HCT116 (cell line): ENCODE measurements around the gene DAZAP2. TPM values are rescaled to one million over a fixed set of nuclear protein-coding genes. Genes with fewer than 3 reads are reported as not detected.

Experiments used
- ATAC-seq: fragments of 200-7000 bp; cut with Tn5 transposase; 2 replicates; pipeline ENCODE4 v1.9.1; 2020; ENCODE audit warnings: mild to moderate bottlenecking, moderate library complexity
- BruUV-seq: library from RNA; stranded (reverse); fragments of 400-500 nt; replicated peaks from 2 replicates; lab custom pipeline; 2021; lab: Mats Ljungman, UMichigan
- CTCF ChIA-PET: fragments of 300-600 bp; sonication (Branson Sonifier 250); formaldehyde crosslinking; loops from one replicate; lab custom pipeline; 2021; ENCODE audit warnings: antibody characterized with exemption; lab: Charles Lee
- POLR2A ChIA-PET: fragments of 300-600, 350-600 bp; sonication (Branson Sonifier 250); formaldehyde crosslinking; loops from one replicate; lab custom pipeline; 2021; ENCODE audit warnings: antibody characterized with exemption; lab: Charles Lee
- RAD21 ChIA-PET, 2 experiments: fragments of 300-600 bp; sonication (Branson Sonifier 250); formaldehyde crosslinking; loops; one replicate each; lab custom pipeline; 2023; ENCODE audit warnings: low total read pairs in 2 of 2; ENCODE audit not compliant: uncharacterized antibody in 2 of 2, unreplicated experiment in 2 of 2, low non-redundant PET in 1 of 2; lab: Charles Lee
- DNase-seq: peaks from one replicate; pipeline ENCODE4 v3.0.0-alpha.2; 2010; ENCODE audit warnings: low read depth, low spot score
- H2AFZ ChIP-seq: fragments of 200-600 bp; shearing (Covaris generic), sonication (generic); 2 replicates; pipeline ENCODE4 v1.6.1; 2017; ENCODE audit warnings: low read depth, mixed run types, mixed read lengths, antibody characterized with exemption, low read length; ENCODE audit not compliant: poor library complexity, severe bottlenecking
- H3K27ac ChIP-seq: 2 replicates; pipeline ENCODE4 v1.5.1; 2012; ENCODE audit warnings: low read depth, low read length
- H3K27me3 ChIP-seq: fragments of 200-600 bp; sonication (generic); 2 replicates; pipeline ENCODE4 v1.6.1; 2016; ENCODE audit warnings: mixed run types, low read length, mixed read lengths; ENCODE audit not compliant: insufficient read depth
- H3K36me3 ChIP-seq, 2 experiments: fragments of 200-500 bp in 1 of 2; fragments of 200-600 bp in 1 of 2; sonication (Bioruptor generic) in 1 of 2; sonication (generic) in 1 of 2; 2 replicates each; pipeline versions ENCODE4 v1.5.1 to v1.6.1; 2014 to 2016; ENCODE audit warnings: low read length in 2 of 2, inconsistent platforms in 1 of 2, mixed read lengths in 1 of 2, mixed run types in 1 of 2; ENCODE audit not compliant: insufficient read depth in 2 of 2, control insufficient read depth in 1 of 2
- H3K4me1 ChIP-seq, 2 experiments: fragments of 200-600 bp in 1 of 2; sonication (generic) in 1 of 2; 2 replicates each; pipeline versions ENCODE4 v1.5.1 to v1.6.1; 2012 to 2017; ENCODE audit warnings: low read length in 2 of 2, inconsistent platforms in 1 of 2, mild to moderate bottlenecking in 1 of 2, mixed read lengths in 1 of 2, mixed run types in 1 of 2, moderate library complexity in 1 of 2; ENCODE audit not compliant: insufficient read depth in 2 of 2, control insufficient read depth in 1 of 2
- H3K4me2 ChIP-seq: fragments of 200-600 bp; sonication (generic); 2 replicates; pipeline ENCODE4 v1.6.1; 2017; ENCODE audit warnings: mixed run types, low read length, mixed read lengths
- H3K4me3 ChIP-seq, 2 experiments: fragments of 200-600 bp in 1 of 2; sonication (generic) in 1 of 2; replicated peaks in 1 of 2; 2 replicates each; pipeline ENCODE4 v1.5.1; 2011 to 2016; ENCODE audit warnings: low read length in 2 of 2, control low read depth in 1 of 2, low read depth in 1 of 2, mild to moderate bottlenecking in 1 of 2, mixed read lengths in 1 of 2, mixed run types in 1 of 2
- H3K79me2 ChIP-seq: fragments of 200-600 bp; sonication (generic); 2 replicates; pipeline ENCODE4 v1.6.1; 2017; ENCODE audit warnings: mild to moderate bottlenecking, mixed run types, low read length, moderate library complexity, mixed read lengths; ENCODE audit not compliant: insufficient read depth
- H3K9ac ChIP-seq: fragments of 200-600 bp; sonication (generic); 2 replicates; pipeline ENCODE4 v1.6.1; 2016; ENCODE audit warnings: low read length, mixed read lengths
- H3K9me2 ChIP-seq: fragments of 200-600 bp; sonication (generic), shearing (Covaris generic); 2 replicates; pipeline ENCODE4 v1.6.1; 2017; ENCODE audit warnings: mixed run types, mild to moderate bottlenecking, moderate library complexity; ENCODE audit not compliant: insufficient read depth
- H3K9me3 ChIP-seq, 2 experiments: fragments of 200-500 bp in 1 of 2; fragments of 200-600 bp in 1 of 2; sonication (Bioruptor generic) in 1 of 2; sonication (generic) in 1 of 2; 2 replicates each; pipeline ENCODE4 v1.6.1; 2014 to 2017; ENCODE audit warnings: low read length in 2 of 2, mixed read lengths in 2 of 2, inconsistent platforms in 1 of 2, low read depth in 1 of 2, mild to moderate bottlenecking in 1 of 2, mixed run types in 1 of 2, moderate library complexity in 1 of 2; ENCODE audit not compliant: control insufficient read depth in 1 of 2, insufficient read depth in 1 of 2
- H4K20me1 ChIP-seq: fragments of 200-600 bp; sonication (generic), shearing (Covaris generic); 2 replicates; pipeline ENCODE4 v1.6.1; 2017; ENCODE audit warnings: mixed run types, mild to moderate bottlenecking, moderate library complexity; ENCODE audit not compliant: insufficient read depth
- CEBPB ChIP-seq: IDR thresholded peaks from 2 replicates; pipeline ENCODE4 v1.6.1; 2012; ENCODE audit warnings: low read depth
- EGR1 ChIP-seq: IDR thresholded peaks from 2 replicates; pipeline ENCODE4 v1.6.1; 2012; ENCODE audit warnings: low read depth
- ELF1 ChIP-seq: IDR thresholded peaks from 2 replicates; pipeline ENCODE4 v1.6.1; 2012; ENCODE audit warnings: low read depth, borderline replicate concordance
- EZH2 ChIP-seq: fragments of 200-600 bp; sonication (generic); IDR thresholded peaks from 2 replicates; pipeline ENCODE4 v1.6.1; 2017; ENCODE audit warnings: antibody characterized with exemption, mixed run types
- FOSL1 ChIP-seq: IDR thresholded peaks from 2 replicates; pipeline ENCODE4 v1.6.1; 2012; ENCODE audit warnings: low read depth
- JUND ChIP-seq: IDR thresholded peaks from 2 replicates; pipeline ENCODE4 v1.6.1; 2012
- MAX ChIP-seq: IDR thresholded peaks from 2 replicates; pipeline ENCODE4 v1.6.1; 2012
- POLR2A ChIP-seq: IDR thresholded peaks from 2 replicates; pipeline ENCODE4 v1.7.0; 2011; ENCODE audit warnings: borderline replicate concordance; ENCODE audit not compliant: insufficient read depth, insufficient read length; ENCODE audit errors: extremely low read depth
- POLR2AphosphoS5 ChIP-seq: IDR thresholded peaks from 2 replicates; pipeline ENCODE4 v1.6.1; 2011; ENCODE audit warnings: mild to moderate bottlenecking, low read depth, low read length, moderate library complexity
- RAD21 ChIP-seq: IDR thresholded peaks from 2 replicates; pipeline ENCODE4 v1.6.1; 2012; ENCODE audit warnings: low read depth, mild to moderate bottlenecking
- REST ChIP-seq: IDR thresholded peaks from 2 replicates; pipeline ENCODE4 v1.6.1; 2012; ENCODE audit warnings: low read depth
- SIN3A ChIP-seq: IDR thresholded peaks from 2 replicates; pipeline ENCODE4 v1.6.1; 2012; ENCODE audit warnings: low read depth
- SP1 ChIP-seq: IDR thresholded peaks from 2 replicates; pipeline ENCODE4 v1.6.1; 2012; ENCODE audit warnings: low read depth
- SRF ChIP-seq: IDR thresholded peaks from 2 replicates; pipeline ENCODE4 v1.6.1; 2012; ENCODE audit warnings: low read depth
- YY1 ChIP-seq: IDR thresholded peaks from 2 replicates; pipeline ENCODE4 v1.6.1; 2011; ENCODE audit warnings: low read length, low read depth, moderate library complexity, mild to moderate bottlenecking; ENCODE audit not compliant: insufficient replicate concordance; ENCODE audit errors: extremely low read depth
- ZBTB33 ChIP-seq: IDR thresholded peaks from 2 replicates; pipeline ENCODE4 v1.6.1; 2011; ENCODE audit warnings: mild to moderate bottlenecking, low read length, moderate library complexity; ENCODE audit not compliant: insufficient replicate concordance; ENCODE audit errors: extremely low read depth
- ZFX ChIP-seq: fragments of 450-650 bp; IDR thresholded peaks from 2 replicates; pipeline ENCODE4 v1.6.1; 2017
- ZNF274 ChIP-seq: fragments of 200-500 bp; sonication (Bioruptor generic); IDR thresholded peaks from 2 replicates; pipeline ENCODE4 v1.6.1; 2014; ENCODE audit warnings: mild to moderate bottlenecking, low read depth, low read length, inconsistent platforms
- intact Hi-C: fragments of 100-400 bp; cut with micrococcal nuclease; formaldehyde crosslinking; loops from 2 replicates; pipeline ENCODE4 v1.10.0; 2022
- total RNA-seq: library from RNA; stranded (reverse); gene quantifications from one replicate; pipeline ENCODE4 v1.2.1, GENCODE V29; 2021; ENCODE audit not compliant: unreplicated experiment

DAZAP2 gene
- total RNA-seq, 1 experiment from 2014 or later: 157 TPM

- Histone ChIP-seq H3K9me2 (no peaks in the 10 kb centered on the region), H3K4me3 (no peak overlapping the region), H3K27me3 (no peaks in the 10 kb centered on the region)
- CTCF ChIA-PET: no interaction called here
- RAD21 ChIA-PET: no interaction called here
- no peak for DNase-seq
- no peak for TF ChIP-seq YY1
- TF ChIP-seq POLR2AphosphoS5: no peak
- TF ChIP-seq REST: no peak
- TF ChIP-seq SRF: no peak
- TF ChIP-seq ZNF274: no peak
- no peak for TF ChIP-seq RAD21
- TF ChIP-seq MAX: no peak
- no peak for TF ChIP-seq FOSL1
- TF ChIP-seq CEBPB: no peak
- no peak for TF ChIP-seq ZBTB33
- no peak for TF ChIP-seq SIN3A
- no peak for TF ChIP-seq ZFX
- TF ChIP-seq EGR1: no peak
- no peak for TF ChIP-seq ELF1
- TF ChIP-seq POLR2A: no peak
- no peak for TF ChIP-seq JUND
- no peak for TF ChIP-seq SP1
- TF ChIP-seq EZH2: no peak
- TF ChIP-seq, all 23 proteins: peak for 0
- ATAC-seq: no peak
- Histone ChIP-seq H3K79me2 (no peaks in the 10 kb centered on the region), H3K9me3 (no peaks in the 10 kb centered on the region), H3K27ac (no peak overlapping the region), H3K4me2 (no peak overlapping the region), H3K9ac (no peak overlapping the region), H3K36me3 (no peaks in the 10 kb centered on the region), H4K20me1 (no peaks in the 10 kb centered on the region), H2AFZ (no peak overlapping the region), H3K4me1 (peaks cover 7 to 11% of the 10 kb centered on the region in 2 experiments)
- BruUV-seq: no TSS peak
- POLR2A ChIA-PET: no interaction called here
- intact Hi-C loops: no loop called here
Observed at GRCh38 chr12:51199366-51199945, 39.2 kb upstream of the DAZAP2 start.
